H1 (cell line): ENCODE measurements around the gene STARD4. TPM values are rescaled to one million over a fixed set of nuclear protein-coding genes. Genes with fewer than 3 reads are reported as not detected.

Source experiments
- CTCF ChIA-PET: fragments of 300-600 bp; sonication (Branson Sonifier 250); formaldehyde crosslinking; loops from one replicate; lab custom pipeline; 2021; ENCODE audit not compliant: partially characterized antibody; lab: Charles Lee
- POLR2A ChIA-PET: fragments of 300-600 bp; sonication (Branson Sonifier 250); formaldehyde crosslinking; loops from one replicate; lab custom pipeline; 2021; ENCODE audit warnings: inconsistent platforms; ENCODE audit not compliant: partially characterized antibody; lab: Charles Lee
- DNase-seq, 2 experiments: peaks; one replicate each; pipeline versions ENCODE4 v3.0.0 to v3.0.0-alpha.2; 2010 to 2022; ENCODE audit warnings: low spot score in 2 of 2, low read depth in 1 of 2, mixed read lengths in 1 of 2
- FAIRE-seq: peaks from 2 replicates; lab custom pipeline; 2011; peaks lifted over from hg19 to GRCh38; lab: Jason Lieb, UNC
- H2AFZ ChIP-seq: 2 replicates; pipeline ENCODE4 v1.8.1; 2012; ENCODE audit warnings: low read length, inconsistent platforms
- H2AK5ac ChIP-seq: 2 replicates; pipeline ENCODE4 v1.6.1; 2013; ENCODE audit warnings: low read depth, low read length
- H2BK120ac ChIP-seq: replicated peaks from 2 replicates; pipeline ENCODE3; 2013; ENCODE audit warnings: low read depth, low read length, inconsistent platforms
- H2BK12ac ChIP-seq: 2 replicates; pipeline ENCODE4 v1.6.1; 2013; ENCODE audit warnings: low read depth, low read length
- H2BK15ac ChIP-seq: 2 replicates; pipeline ENCODE4 v1.6.1; 2013; ENCODE audit warnings: low read length
- H2BK20ac ChIP-seq: 2 replicates; pipeline ENCODE4 v1.6.1; 2013; ENCODE audit warnings: low read length
- H2BK5ac ChIP-seq: 2 replicates; pipeline ENCODE4 v1.6.1; 2013; ENCODE audit warnings: low read depth, low read length
- H3K14ac ChIP-seq: 2 replicates; pipeline ENCODE4 v1.6.1; 2013; ENCODE audit warnings: inconsistent platforms; ENCODE audit not compliant: insufficient read length
- H3K18ac ChIP-seq: 2 replicates; pipeline ENCODE4 v1.6.1; 2013; ENCODE audit warnings: low read length; ENCODE audit errors: extremely low read depth
- H3K23ac ChIP-seq: 2 replicates; pipeline ENCODE4 v1.6.1; 2013; ENCODE audit warnings: inconsistent platforms; ENCODE audit not compliant: insufficient read length
- H3K23me2 ChIP-seq: 2 replicates; pipeline ENCODE4 v1.6.1; 2013; ENCODE audit warnings: low read depth, low read length
- H3K27ac ChIP-seq: 2 replicates; pipeline ENCODE4 v1.6.1; 2011; ENCODE audit warnings: low read depth, low read length, inconsistent platforms
- H3K27me3 ChIP-seq, 4 experiments: replicated peaks in 1 of 4; 1 replicate in 1 of 4; 2 replicates in 3 of 4; pipeline versions ENCODE4 v1.6.1 to v1.8.1; 2011 to 2013; ENCODE audit warnings: low read length in 3 of 4, mild to moderate bottlenecking in 3 of 4, inconsistent platforms in 2 of 4, mixed read lengths in 2 of 4, moderate library complexity in 1 of 4; ENCODE audit not compliant: control insufficient read depth in 3 of 4, insufficient read depth in 3 of 4; ENCODE audit errors: extremely low read depth in 1 of 4
- H3K36me3 ChIP-seq, 4 experiments: 2 replicates each; pipeline versions ENCODE4 v1.6.1 to v1.8.1; 2011 to 2013; ENCODE audit warnings: mild to moderate bottlenecking in 4 of 4, low read length in 3 of 4, moderate library complexity in 2 of 4, control low read depth in 1 of 4, inconsistent platforms in 1 of 4; ENCODE audit not compliant: insufficient read depth in 4 of 4, control insufficient read depth in 2 of 4
- H3K4ac ChIP-seq: replicated peaks from 2 replicates; pipeline ENCODE3; 2013; ENCODE audit warnings: low read length, low read depth, mixed read lengths, inconsistent platforms; ENCODE audit not compliant: insufficient read length
- H3K4me1 ChIP-seq, 4 experiments: replicated peaks in 1 of 4; 1 replicate in 1 of 4; 2 replicates in 3 of 4; pipeline versions ENCODE4 v1.6.1 to v1.8.1; 2011 to 2013; ENCODE audit warnings: low read length in 3 of 4, inconsistent platforms in 2 of 4, mixed read lengths in 1 of 4; ENCODE audit not compliant: insufficient read depth in 4 of 4, control insufficient read depth in 3 of 4
- H3K4me2 ChIP-seq, 2 experiments: 2 replicates each; pipeline versions ENCODE4 v1.6.1 to v1.8.1; 2011 to 2013; ENCODE audit warnings: low read depth in 2 of 2, low read length in 2 of 2, control low read depth in 1 of 2, inconsistent platforms in 1 of 2, mild to moderate bottlenecking in 1 of 2; ENCODE audit not compliant: insufficient read depth in 1 of 2
- H3K4me3 ChIP-seq, 4 experiments: fragments of 200-600, 300-600 bp in 1 of 4; sonication (generic), shearing (Covaris generic), sonication (Bioruptor Twin) in 1 of 4; 2 replicates each; pipeline versions ENCODE4 v1.5.1 to v1.8.1; 2011 to 2016; ENCODE audit warnings: low read length in 4 of 4, low read depth in 3 of 4, control low read depth in 2 of 4, inconsistent platforms in 2 of 4, mild to moderate bottlenecking in 2 of 4, mixed read lengths in 1 of 4, moderate library complexity in 1 of 4; ENCODE audit not compliant: insufficient read depth in 2 of 4; ENCODE audit errors: extremely low read depth in 1 of 4
- H3K56ac ChIP-seq: replicated peaks from 2 replicates; pipeline ENCODE3; 2013; ENCODE audit warnings: low read depth, mild to moderate bottlenecking, mixed read lengths, low read length, inconsistent platforms; ENCODE audit not compliant: insufficient read length
- H3K79me1 ChIP-seq: 2 replicates; pipeline ENCODE4 v1.6.1; 2013; ENCODE audit warnings: low read depth, low read length, control low read depth
- H3K79me2 ChIP-seq, 2 experiments: 2 replicates each; pipeline versions ENCODE4 v1.6.1 to v1.8.1; 2012 to 2013; ENCODE audit warnings: low read length in 2 of 2, mild to moderate bottlenecking in 2 of 2, inconsistent platforms in 1 of 2; ENCODE audit not compliant: insufficient read depth in 2 of 2, control insufficient read depth in 1 of 2
- H3K9ac ChIP-seq, 4 experiments: replicated peaks in 1 of 4; 1 replicate in 1 of 4; 2 replicates in 3 of 4; pipeline versions ENCODE4 v1.6.1 to v1.8.1; 2011 to 2013; ENCODE audit warnings: low read depth in 3 of 4, low read length in 3 of 4, control low read depth in 2 of 4, mild to moderate bottlenecking in 2 of 4, moderate library complexity in 2 of 4, inconsistent platforms in 1 of 4; ENCODE audit errors: extremely low read depth in 1 of 4
- H3K9me3 ChIP-seq, 2 experiments: 2 replicates each; pipeline versions ENCODE4 v1.6.1 to v1.8.1; 2012 to 2013; ENCODE audit warnings: mild to moderate bottlenecking in 2 of 2, moderate library complexity in 2 of 2, control low read depth in 1 of 2, inconsistent platforms in 1 of 2, low read depth in 1 of 2, low read length in 1 of 2, mixed read lengths in 1 of 2; ENCODE audit not compliant: insufficient read depth in 2 of 2
- H4K20me1 ChIP-seq, 2 experiments: replicated peaks in 1 of 2; 2 replicates each; pipeline versions ENCODE3 to v1.8.1; 2011 to 2013; ENCODE audit warnings: inconsistent platforms in 2 of 2, low read length in 2 of 2, mild to moderate bottlenecking in 1 of 2; ENCODE audit not compliant: insufficient read depth in 2 of 2, control insufficient read depth in 1 of 2
- H4K5ac ChIP-seq: 2 replicates; pipeline ENCODE4 v1.6.1; 2013; ENCODE audit warnings: low read length, low read depth, mixed read lengths, inconsistent platforms; ENCODE audit not compliant: insufficient read length
- H4K8ac ChIP-seq: 2 replicates; pipeline ENCODE4 v1.8.0; 2013; ENCODE audit warnings: mild to moderate bottlenecking, moderate library complexity, low read length, inconsistent platforms; ENCODE audit not compliant: insufficient read depth; ENCODE audit errors: extremely low read depth
- H4K91ac ChIP-seq: replicated peaks from 2 replicates; pipeline ENCODE3; 2013; ENCODE audit warnings: low read length, mixed read lengths, inconsistent platforms; ENCODE audit not compliant: insufficient read length
- HDAC6 ChIP-seq: IDR thresholded peaks from one replicate; pipeline ENCODE4 v1.7.1; 2012; ENCODE audit warnings: low read depth, mild to moderate bottlenecking, inconsistent platforms, low read length, moderate library complexity
- POU5F1 ChIP-seq: IDR thresholded peaks from 2 replicates; pipeline ENCODE4 v1.6.1; 2011; ENCODE audit warnings: low read depth, mild to moderate bottlenecking, low read length, moderate library complexity
- WGBS, 2 experiments: shearing (Covaris generic) in 1 of 2; methylation state at CpG; one replicate each; pipeline versions ENCODE4 v1.1.6 to v1.1.7; 2013 to 2015; ENCODE audit warnings: low lambda C conversion rate in 2 of 2, mixed read lengths in 2 of 2, inconsistent platforms in 1 of 2, low coverage in 1 of 2, missing lambda C conversion rate in 1 of 2; ENCODE audit not compliant: insufficient replicate concordance in 2 of 2, insufficient coverage in 1 of 2, insufficient read length in 1 of 2; ENCODE audit errors: extremely low coverage in 1 of 2, missing lambda C conversion rate in 1 of 2; 5-methylcytosine and 5-hydroxymethylcytosine counted together
- polyA plus RNA-seq, 7 experiments: library from polyadenylated mRNA; depleted of rRNA in 3 of 7; stranded (reverse) in 5 of 7; unstranded in 2 of 7; fragments of >200 nt in 5 of 7; fragments of 200-250 nt in 2 of 7; gene quantifications; 1 replicate in 5 of 7; 2 replicates in 1 of 7; 4 replicates in 1 of 7; pipeline versions ENCODE4 v1.2.1 to v1.2.3, GENCODE V29; 2011 to 2013; ENCODE audit warnings: missing spikeins in 2 of 7, mixed read lengths in 2 of 7
- total RNA-seq: library from RNA; stranded (reverse); fragmentation: NEBNext Ultra II Directional; extraction: Animal tissue kit (Norgen Biotek cat#: 25700); gene quantifications from 2 replicates; pipeline ENCODE4 v1.2.1, GENCODE V29; 2021

Gene STARD4
- total and polyA plus RNA-seq, 2 of the 8 experiments (the other 6 are each of a cell fraction or from before 2014, with no cell fraction given) = 10.8 to 47.9 TPM

DNA sequence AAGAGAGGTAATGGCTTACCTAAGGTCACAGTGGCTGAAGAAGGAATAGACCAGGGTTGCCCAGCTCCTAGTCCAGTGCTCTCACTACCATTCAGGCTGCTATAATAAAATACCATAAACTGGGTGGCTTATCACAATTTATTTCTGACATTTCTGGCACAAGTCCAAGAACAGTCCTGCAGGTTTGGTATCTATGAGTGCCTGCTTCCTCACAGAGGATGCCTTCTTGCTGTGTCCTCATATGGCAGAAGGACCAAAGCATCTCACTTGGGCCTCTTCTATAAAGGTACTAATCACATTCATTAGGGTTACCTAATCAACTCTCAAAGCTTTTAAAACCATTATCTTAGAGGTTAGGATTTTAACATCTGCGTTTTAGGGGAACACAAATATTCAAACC, 17.2 kb downstream of the STARD4 start:
- Histone ChIP-seq H3K4me2 (no peak overlapping the region), H4K8ac (no peak overlapping the region), H4K91ac (no peak overlapping the region), H2BK12ac (no peak overlapping the region), H3K4me1 (no peaks in the 10 kb centered on the region), H2AK5ac (no peak overlapping the region), H3K9me3 (no peaks in the 10 kb centered on the region), H3K9ac (no peak overlapping the region), H3K18ac (no peak overlapping the region), H3K4ac (no peak overlapping the region), H4K20me1 (no peaks in the 10 kb centered on the region), H3K4me3 (no peak overlapping the region), H3K27me3 (no peaks in the 10 kb centered on the region), H2BK15ac (no peak overlapping the region), H3K27ac (no peak overlapping the region), H3K23ac (no peak overlapping the region), H3K79me2 (no peaks in the 10 kb centered on the region), H3K36me3 (peaks cover 2 to 46% (median 14%) of the 10 kb centered on the region in 4 experiments; a peak in 6 of 8 replicates), H3K23me2 (no peaks in the 10 kb centered on the region), H2BK5ac (no peak overlapping the region), H2AFZ (no peak overlapping the region), H2BK20ac (no peak overlapping the region), H2BK120ac (no peak overlapping the region), H4K5ac (no peak overlapping the region), H3K14ac (no peak overlapping the region), H3K56ac (no peak overlapping the region), H3K79me1 (no peaks in the 10 kb centered on the region)
- FAIRE-seq = no peak
- POLR2A ChIA-PET = no interaction called here
- CTCF ChIA-PET = interaction anchor here (1.0 kb wide), 1 partner anchor 36 kb away, joined by 3 read pairs; no protein-coding TSS in a partner anchor
- WGBS, 2 experiments = 92% methylated on average over 1 of the region's 1 CpG; no CpG with 5 or more reads in 1 of the 2 experiments
- no peak for DNase-seq
- TF ChIP-seq POU5F1 (no peak), HDAC6 (no peak)
